ENCODE measurements around the gene SEPTIN6.
"Not testable (repeated sequence)": the region's sequence is repeated elsewhere in the genome, so short reads cannot be mapped to it uniquely, and the experiment has no call there.

Gene SEPTIN6

DNA sequence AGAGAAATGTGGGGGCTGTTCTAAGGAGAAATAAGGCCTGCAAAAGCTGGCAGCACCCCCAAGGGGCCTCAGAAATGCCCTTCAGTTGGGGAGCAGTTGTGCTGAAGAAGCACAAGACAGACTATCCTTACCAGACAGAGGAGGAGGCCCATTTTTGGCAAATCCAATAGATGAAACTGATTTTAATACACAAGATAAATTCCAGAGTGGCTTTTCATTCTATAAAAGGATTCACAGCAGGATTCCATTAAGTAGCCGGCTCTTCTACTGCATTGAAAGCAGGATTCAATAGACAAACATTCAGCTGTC, 8.1 kb downstream of the SEPTIN6 start:
- H3K36me3 ChIP-seq (replicated peaks): no peaks in the 10 kb centered on the region
- in situ Hi-C loops (cut with MboI; ENCODE audit: low sequenced_read_pairs): no loop called here
- no peak for DNase-seq (ENCODE audit: low spot score in 2 of 2)
- peaks cover 29% of the 10 kb centered on the region for H3K4me1 ChIP-seq
- H3K27me3 ChIP-seq (ENCODE audit: low read depth): no peaks in the 10 kb centered on the region
- H3K4me3 ChIP-seq: no peak overlapping the region
- no peaks in the 10 kb centered on the region for H3K9me3 ChIP-seq

DNA sequence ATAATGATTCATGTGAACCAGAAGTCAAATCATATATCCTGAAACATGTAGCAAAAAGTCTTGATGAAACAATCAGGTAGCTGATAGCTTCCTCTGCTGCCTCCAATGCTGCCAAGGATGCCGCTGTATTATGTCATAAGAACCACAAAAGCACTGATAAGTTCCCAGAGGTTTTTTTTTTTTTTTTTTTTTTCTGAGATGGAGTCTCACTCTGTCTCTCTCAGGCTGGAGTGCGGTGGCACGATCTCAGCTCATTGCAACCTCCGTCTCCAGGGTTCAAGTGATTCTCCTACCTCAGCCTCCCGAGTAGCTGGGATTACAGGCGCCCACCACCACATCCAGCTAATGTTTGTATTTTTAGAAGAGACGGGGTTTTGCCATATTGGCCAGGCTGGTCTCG, 8.7 kb downstream of the SEPTIN6 start:
- H3K36me3 ChIP-seq (replicated peaks); H3K4me3 ChIP-seq; DNase-seq (ENCODE audit: low spot score in 2 of 2); in situ Hi-C loops (cut with MboI; ENCODE audit: low sequenced_read_pairs); H3K9me3 ChIP-seq; H3K27me3 ChIP-seq (ENCODE audit: low read depth): not testable (repeated sequence)
- H3K4me1 ChIP-seq: peaks cover 29% of the 10 kb centered on the region

DNA sequence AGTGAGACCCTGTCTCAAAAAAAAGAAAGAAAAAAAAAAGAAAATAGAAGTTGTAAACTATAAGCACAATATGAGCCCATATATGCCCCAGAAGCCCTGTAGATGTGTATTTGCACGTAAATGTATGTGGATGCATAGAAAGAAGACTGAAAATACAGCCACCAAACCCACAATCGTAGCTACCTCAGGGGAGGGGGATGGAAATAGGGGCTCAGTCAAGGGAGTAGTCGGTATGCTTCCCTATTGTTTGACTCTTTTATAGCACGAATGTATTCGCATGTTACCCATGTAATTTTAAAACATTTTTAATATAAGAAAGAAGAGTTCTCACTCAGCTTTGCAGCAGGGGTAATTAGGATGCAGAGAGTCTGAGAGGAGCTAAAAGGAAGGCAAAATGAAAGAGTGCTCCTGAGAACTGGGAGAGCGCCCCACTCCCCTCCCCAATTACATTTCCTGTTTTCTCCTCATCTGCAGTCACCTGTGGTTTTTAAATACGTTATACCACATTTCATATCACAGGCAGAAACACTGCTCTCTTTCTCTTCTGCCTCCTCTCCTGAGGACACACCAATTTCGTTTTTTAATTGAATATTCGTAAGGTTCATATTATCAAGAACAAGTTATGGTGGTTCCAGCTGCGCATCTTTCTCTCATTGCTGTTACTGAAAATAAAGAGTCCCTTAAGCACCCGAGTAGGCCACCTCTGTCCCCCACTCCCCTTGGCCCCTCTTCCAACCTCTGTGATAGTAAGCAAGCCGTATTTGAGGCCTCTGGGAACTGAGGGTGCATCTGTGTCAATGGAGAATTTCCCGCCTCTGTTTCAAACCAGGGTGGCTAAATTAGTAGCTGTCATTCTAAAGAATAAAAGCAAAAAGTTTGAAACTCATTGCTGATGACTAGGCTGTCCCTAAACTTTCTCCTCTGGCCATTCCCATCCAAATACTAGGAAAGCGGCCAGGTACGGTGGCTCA, 10.7 kb downstream of the SEPTIN6 start:
- no peak overlapping the region for H3K4me3 ChIP-seq
- no peaks in the 10 kb centered on the region for H3K9me3 ChIP-seq
- in situ Hi-C loops (cut with MboI; ENCODE audit: low sequenced_read_pairs): no loop called here
- no peaks in the 10 kb centered on the region for H3K36me3 ChIP-seq (replicated peaks)
- DNase-seq (ENCODE audit: low spot score in 2 of 2): no peak
- no peaks in the 10 kb centered on the region for H3K27me3 ChIP-seq (ENCODE audit: low read depth)
- peaks cover 23% of the 10 kb centered on the region for H3K4me1 ChIP-seq

DNA sequence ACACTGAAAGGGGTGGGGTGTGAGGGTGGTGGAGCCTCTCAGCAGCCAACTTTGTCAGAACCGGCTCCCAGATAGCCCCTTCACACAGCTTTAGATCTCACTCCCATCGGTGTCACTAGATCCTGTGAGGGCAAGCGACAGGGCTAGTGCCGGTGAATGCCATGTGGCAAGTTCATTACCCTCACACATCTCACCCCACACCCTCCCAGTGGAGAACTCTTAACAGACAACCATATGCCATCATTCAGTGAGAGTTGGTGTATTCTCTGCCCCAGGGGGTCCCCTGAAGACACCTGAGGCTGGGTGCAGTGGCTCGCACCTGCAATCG, 15.3 kb downstream of the SEPTIN6 start:
- Histone ChIP-seq H3K36me3 (replicated peaks) (peaks cover 10% of the 10 kb centered on the region), H3K27me3 (ENCODE audit: low read depth) (no peaks in the 10 kb centered on the region), H3K9me3 (no peaks in the 10 kb centered on the region), H3K4me3 (no peak overlapping the region), H3K4me1 (no peaks in the 10 kb centered on the region)
- in situ Hi-C loops (cut with MboI; ENCODE audit: low sequenced_read_pairs): no loop called here
- DNase-seq (ENCODE audit: low spot score in 2 of 2): no peak

DNA sequence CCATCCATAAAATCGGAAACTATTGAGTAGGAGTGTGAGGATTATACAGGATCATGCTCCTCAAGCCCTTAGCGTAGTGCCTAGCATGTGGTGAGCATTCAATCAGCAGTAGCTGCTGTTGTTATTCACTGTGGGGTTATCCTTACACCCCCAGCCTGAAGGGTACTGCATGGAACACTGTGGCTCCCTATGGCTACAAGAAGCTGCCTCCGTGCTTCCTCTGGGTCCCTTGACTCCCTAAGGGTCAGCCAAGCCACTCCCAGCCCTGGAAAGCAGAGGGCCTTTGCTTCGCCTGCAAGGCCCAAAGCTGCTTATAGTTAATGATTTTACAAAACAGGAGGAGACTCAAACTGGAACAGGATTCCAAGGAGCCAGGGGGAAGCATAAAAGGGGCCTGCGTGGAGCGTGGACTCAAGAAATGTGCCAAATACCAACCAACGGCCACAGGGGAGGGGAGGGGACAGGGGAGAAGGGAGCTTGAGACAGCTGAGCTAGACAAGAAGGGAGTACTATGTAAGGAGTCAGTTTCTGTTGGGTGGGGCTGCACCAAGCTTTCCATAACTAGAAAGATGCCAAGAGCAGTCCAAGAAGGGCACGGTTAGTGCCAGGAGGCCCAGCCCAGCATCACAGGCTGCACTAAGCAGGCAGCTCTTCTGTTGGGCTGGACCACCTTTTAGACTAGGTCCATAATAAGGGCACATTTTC, 15.9 kb downstream of the SEPTIN6 start:
- Histone ChIP-seq H3K4me3 (no peak overlapping the region), H3K9me3 (no peaks in the 10 kb centered on the region), H3K4me1 (no peaks in the 10 kb centered on the region), H3K27me3 (ENCODE audit: low read depth) (no peaks in the 10 kb centered on the region), H3K36me3 (replicated peaks) (peaks cover 15% of the 10 kb centered on the region)
- in situ Hi-C loops (cut with MboI; ENCODE audit: low sequenced_read_pairs): no loop called here
- DNase-seq (ENCODE audit: low spot score in 2 of 2): no peak

DNA sequence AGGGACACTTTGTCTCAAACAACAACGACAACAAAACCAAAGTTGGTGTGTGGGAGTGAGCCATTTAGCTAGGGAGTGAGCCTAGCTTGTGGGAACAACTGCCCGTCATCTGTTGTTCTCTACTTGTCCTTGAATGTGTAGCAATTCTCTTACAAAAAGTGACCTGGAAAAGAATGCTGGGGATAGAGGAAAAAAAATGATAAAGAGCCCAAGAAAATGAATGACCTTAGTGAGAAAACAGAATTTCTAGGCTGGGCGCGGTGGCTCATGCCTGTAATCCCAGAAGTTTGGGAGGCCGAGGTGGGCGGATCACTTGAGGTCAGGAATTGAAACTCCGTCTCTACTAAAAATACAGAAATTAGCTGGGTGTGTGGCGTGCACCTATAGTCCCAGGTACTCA, 19.6 kb downstream of the SEPTIN6 start:
- no peaks in the 10 kb centered on the region for H3K27me3 ChIP-seq (ENCODE audit: low read depth)
- H3K36me3 ChIP-seq (replicated peaks): peaks cover 33% of the 10 kb centered on the region
- H3K4me1 ChIP-seq: no peaks in the 10 kb centered on the region
- DNase-seq (ENCODE audit: low spot score in 2 of 2): no peak
- no peaks in the 10 kb centered on the region for H3K9me3 ChIP-seq
- in situ Hi-C loops (cut with MboI; ENCODE audit: low sequenced_read_pairs): no loop called here
- H3K4me3 ChIP-seq: no peak overlapping the region

DNA sequence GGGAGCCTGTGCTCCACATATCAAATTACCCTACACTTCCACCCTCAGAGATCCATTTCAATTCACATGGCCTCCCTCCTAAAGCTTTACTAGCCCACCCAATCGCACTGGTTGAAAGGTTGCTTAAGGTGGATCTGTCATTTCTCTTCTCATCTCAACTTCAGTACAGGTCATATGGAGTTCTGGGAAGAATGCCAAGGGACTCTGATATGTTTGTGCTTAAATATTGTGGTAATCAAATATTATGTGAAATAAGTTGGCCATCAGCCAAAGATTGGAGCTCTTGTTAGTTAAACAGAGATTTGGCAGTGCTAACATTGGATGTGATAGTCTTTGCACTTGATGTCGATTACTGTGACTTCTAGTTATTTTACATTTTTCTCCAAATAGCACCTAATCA, 20.5 kb downstream of the SEPTIN6 start:
- Histone ChIP-seq H3K36me3 (replicated peaks) (peaks cover 36% of the 10 kb centered on the region), H3K27me3 (ENCODE audit: low read depth) (no peaks in the 10 kb centered on the region), H3K4me3 (no peak overlapping the region), H3K9me3 (no peaks in the 10 kb centered on the region), H3K4me1 (no peaks in the 10 kb centered on the region)
- no peak for DNase-seq (ENCODE audit: low spot score in 2 of 2)
- in situ Hi-C loops (cut with MboI; ENCODE audit: low sequenced_read_pairs): no loop called here

DNA sequence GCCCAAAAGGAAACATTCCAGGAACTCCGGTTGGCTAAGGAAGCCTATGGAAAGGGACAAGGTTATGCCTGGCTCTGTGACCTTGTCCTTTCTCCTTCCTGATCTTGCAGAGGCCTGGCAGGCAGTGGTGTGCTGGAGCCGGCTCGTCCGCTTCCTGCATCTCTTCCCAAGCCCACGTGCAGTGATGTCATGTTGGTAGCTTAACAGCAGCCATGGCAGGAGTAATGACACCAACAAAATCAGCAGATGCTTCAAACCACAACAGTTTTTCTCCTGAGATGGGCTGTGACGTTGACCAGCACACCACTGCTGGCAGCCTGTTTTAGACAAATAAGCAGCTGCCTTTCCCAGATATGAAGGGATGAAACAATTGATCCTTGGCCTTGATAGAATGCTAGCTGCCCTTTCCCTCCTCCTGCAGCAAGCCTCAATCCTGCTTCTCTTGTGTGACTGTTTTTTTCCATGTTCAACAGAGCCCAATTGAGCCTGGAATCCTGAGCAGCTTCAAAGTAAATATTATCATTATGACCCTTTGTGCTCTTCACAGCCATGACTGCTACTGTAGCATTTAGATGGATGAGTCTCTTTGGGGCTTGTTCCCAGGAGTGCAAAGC, 23.4 kb downstream of the SEPTIN6 start:
- H3K4me3 ChIP-seq: no peak overlapping the region
- in situ Hi-C loops (cut with MboI; ENCODE audit: low sequenced_read_pairs): no loop called here
- peaks cover 36% of the 10 kb centered on the region for H3K36me3 ChIP-seq (replicated peaks)
- no peak for DNase-seq (ENCODE audit: low spot score in 2 of 2)
- no peaks in the 10 kb centered on the region for H3K27me3 ChIP-seq (ENCODE audit: low read depth)
- H3K9me3 ChIP-seq: no peaks in the 10 kb centered on the region
- no peaks in the 10 kb centered on the region for H3K4me1 ChIP-seq

DNA sequence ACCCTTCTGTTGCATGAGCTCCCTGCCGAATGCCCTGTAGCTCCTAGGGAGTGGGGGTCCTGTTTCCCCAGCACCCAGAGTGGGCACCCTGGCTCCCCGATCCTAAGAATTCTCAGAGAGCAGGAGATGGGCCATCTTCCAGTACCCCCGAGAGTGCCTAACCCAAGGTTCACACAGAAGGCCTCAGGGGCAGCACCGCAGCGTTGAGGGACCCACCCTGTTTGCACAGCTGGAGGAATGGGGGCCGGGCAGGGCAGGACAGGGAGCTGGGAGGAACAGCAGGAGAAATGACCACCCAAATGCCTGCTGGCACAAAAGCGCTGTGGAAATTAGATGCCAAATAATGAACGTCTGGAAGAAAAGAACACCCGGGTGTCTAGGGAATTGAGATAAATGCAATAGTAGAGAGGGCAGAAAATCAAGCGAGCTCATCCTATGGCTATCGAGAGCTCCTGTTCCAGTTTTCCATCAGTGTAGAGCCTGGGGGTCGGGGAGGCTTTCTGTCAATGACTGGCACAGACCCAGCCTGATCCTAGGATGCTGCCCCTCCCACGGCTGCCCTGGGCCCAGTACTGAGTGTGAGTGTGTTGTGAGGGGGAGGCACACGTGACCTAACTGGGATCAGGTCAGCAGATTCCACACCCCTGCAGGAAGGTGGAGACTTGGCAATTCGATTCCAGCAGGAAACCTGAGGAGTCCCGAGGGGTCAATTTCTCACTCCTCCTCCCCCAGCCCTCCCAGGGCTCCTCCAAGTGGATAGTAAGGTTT, 25.7 kb downstream of the SEPTIN6 start:
- no peak for DNase-seq (ENCODE audit: low spot score in 2 of 2)

DNA sequence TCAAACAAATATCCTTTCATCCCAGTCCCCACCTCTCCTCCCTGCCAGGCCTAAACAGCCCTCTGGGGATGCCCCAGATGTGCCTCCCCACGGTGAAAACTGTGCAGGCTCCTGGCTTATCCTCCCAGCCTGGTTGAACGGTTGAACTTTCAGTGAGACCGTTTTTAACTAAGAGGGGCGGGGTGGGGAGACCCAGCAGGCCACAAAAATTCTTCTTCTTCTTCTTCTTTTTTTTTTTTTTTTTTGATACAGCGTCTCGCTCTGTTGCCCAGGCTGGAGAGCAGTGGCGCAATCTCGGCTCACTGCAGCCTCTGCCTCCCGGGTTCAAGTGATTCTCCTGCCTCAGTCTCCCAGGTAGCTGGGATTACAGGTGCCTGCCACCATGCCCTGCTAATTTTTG, 28.1 kb downstream of the SEPTIN6 start:
- H3K9me3 ChIP-seq; H3K4me1 ChIP-seq; in situ Hi-C loops (cut with MboI; ENCODE audit: low sequenced_read_pairs); H3K4me3 ChIP-seq; DNase-seq (ENCODE audit: low spot score in 2 of 2); H3K27me3 ChIP-seq (ENCODE audit: low read depth): not testable (repeated sequence)
- H3K36me3 ChIP-seq (replicated peaks): peaks cover 35% of the 10 kb centered on the region

More for the DNA sequence above, 25.7 kb downstream of the SEPTIN6 start:
- Histone ChIP-seq H3K4me3 (no peak overlapping the region), H3K27me3 (ENCODE audit: low read depth) (no peaks in the 10 kb centered on the region), H3K9me3 (no peaks in the 10 kb centered on the region), H3K36me3 (replicated peaks) (peaks cover 29% of the 10 kb centered on the region), H3K4me1 (no peaks in the 10 kb centered on the region)
- in situ Hi-C loops (cut with MboI; ENCODE audit: low sequenced_read_pairs): no loop called here

DNA sequence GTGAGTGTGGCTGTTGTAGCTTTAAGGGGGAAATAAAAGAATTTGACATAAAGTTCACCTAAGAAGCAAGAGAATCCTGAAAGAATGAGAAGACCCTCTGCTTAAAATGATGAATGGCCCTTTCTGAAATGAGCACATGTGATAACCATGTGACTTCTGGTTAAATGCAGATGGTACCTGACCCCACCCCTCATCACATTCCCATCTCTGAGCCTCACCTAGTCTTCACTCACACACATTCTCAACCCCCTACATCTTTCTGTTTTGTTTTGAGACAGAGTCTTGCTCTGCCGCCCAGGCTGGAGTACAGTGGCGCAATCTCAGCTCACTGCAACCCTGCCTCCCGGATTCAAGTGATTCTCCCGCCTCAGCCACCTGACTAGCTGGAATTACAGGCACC, 31.5 kb downstream of the SEPTIN6 start:
- Histone ChIP-seq H3K27me3 (ENCODE audit: low read depth) (no peaks in the 10 kb centered on the region), H3K4me3 (no peak overlapping the region), H3K4me1 (no peaks in the 10 kb centered on the region), H3K9me3 (no peaks in the 10 kb centered on the region), H3K36me3 (replicated peaks) (peaks cover 34% of the 10 kb centered on the region)
- no peak for DNase-seq (ENCODE audit: low spot score in 2 of 2)
- in situ Hi-C loops (cut with MboI; ENCODE audit: low sequenced_read_pairs): no loop called here

DNA sequence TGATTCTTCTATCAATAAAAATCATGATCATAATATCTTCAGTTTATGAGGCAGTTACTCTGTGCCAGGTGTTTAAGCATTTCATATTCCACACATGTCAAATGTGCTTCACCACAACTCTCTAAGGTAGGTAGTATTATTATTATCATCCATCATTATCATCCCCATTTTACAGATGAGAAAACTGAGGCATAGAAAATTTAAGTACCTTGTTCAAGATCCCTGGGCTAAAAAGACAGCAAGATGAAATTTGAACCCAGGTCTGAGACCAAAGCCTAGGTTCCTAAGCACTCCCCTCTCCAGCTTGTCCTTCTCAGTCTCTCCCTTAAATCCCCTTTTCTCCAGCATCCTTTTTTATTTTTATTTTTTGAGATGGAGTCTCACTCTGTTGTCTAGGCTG, 33.4 kb downstream of the SEPTIN6 start:
- no peaks in the 10 kb centered on the region for H3K27me3 ChIP-seq (ENCODE audit: low read depth)
- no peak for DNase-seq (ENCODE audit: low spot score in 2 of 2)
- H3K36me3 ChIP-seq (replicated peaks): peaks cover 34% of the 10 kb centered on the region
- no peak overlapping the region for H3K4me3 ChIP-seq
- in situ Hi-C loops (cut with MboI; ENCODE audit: low sequenced_read_pairs): no loop called here
- H3K4me1 ChIP-seq: no peaks in the 10 kb centered on the region
- no peaks in the 10 kb centered on the region for H3K9me3 ChIP-seq

DNA sequence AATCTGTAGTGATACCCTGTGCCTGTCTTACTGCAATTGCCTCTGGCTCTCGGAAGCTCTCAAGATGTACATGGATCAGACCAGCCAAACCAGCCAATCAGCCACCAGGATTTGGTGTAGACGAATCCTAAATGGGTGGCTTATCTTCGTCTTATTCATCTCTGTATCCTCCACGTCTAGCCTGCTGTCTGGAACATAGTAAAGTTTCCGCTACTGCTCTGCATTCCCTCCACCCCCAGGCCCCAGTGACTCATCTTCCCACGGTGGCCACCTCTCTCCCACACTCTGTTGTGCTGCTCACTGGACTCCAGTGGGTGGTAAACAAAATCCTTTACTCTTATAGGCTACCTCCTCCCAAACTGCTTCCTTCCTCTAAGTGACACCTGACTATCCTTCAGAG, 37.8 kb downstream of the SEPTIN6 start:
- peaks cover 33% of the 10 kb centered on the region for H3K36me3 ChIP-seq (replicated peaks)
- in situ Hi-C loops (cut with MboI; ENCODE audit: low sequenced_read_pairs): no loop called here
- no peak overlapping the region for H3K4me3 ChIP-seq
- DNase-seq (ENCODE audit: low spot score in 2 of 2): no peak
- no peaks in the 10 kb centered on the region for H3K9me3 ChIP-seq
- H3K27me3 ChIP-seq (ENCODE audit: low read depth): no peaks in the 10 kb centered on the region
- no peaks in the 10 kb centered on the region for H3K4me1 ChIP-seq

All from HAP-1 (cell line).